Lower leg skin (tissue), 3 donors: ENCODE measurements around the gene GLRX3.

Experiments used
- POLR2A ChIP-seq, 2 donors: fragments of 450-650 bp; IDR thresholded peaks; one replicate each; pipeline ENCODE4 v1.6.1; 2016 to 2017; ENCODE audit warnings: antibody characterized with exemption in 2 of 2, mild to moderate bottlenecking in 1 of 2, moderate library complexity in 1 of 2
- TF ChIP-seq, protein P1 (sequence below), 3 donors: fragments of 450-650 bp; IDR thresholded peaks; one replicate each; pipeline ENCODE4 v1.5.1; 2016; ENCODE audit warnings: antibody characterized with exemption in 3 of 3, mild to moderate bottlenecking in 3 of 3, moderate library complexity in 2 of 3

DNA sequence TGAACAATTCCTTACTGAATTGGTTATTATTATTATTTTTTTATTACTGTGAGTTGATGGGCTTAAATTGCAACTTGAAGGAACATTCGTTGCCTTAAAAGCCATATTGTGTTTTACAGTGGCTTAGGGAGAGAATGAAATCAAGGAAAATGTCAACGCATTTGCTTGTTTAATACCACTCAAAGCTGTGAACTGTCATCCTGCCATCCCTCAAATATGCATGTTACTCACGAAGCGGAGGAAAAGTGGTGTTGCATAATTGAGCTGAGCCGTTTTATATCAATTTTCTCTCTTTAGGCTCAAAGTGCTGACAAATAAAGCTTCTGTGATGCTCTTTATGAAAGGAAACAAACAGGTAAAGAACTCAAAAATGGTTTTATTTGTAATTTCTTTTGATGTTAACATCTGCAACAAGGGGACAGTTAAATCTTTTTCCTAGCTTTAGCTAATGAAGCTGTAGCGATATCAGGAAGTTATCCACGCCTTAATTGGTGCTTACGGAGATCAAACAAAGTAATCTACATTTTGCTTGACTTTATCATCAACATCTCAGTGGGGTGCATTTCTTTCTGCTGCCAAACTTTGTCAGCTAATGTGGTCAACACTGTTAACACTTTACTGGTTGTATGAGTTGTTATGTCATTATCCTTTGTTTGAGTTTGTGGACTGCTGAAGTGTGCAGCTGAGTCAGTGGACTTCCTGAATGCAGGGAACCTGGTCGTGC lies 33.1 kb downstream of the GLRX3 start:
- TF ChIP-seq, protein P1, sequence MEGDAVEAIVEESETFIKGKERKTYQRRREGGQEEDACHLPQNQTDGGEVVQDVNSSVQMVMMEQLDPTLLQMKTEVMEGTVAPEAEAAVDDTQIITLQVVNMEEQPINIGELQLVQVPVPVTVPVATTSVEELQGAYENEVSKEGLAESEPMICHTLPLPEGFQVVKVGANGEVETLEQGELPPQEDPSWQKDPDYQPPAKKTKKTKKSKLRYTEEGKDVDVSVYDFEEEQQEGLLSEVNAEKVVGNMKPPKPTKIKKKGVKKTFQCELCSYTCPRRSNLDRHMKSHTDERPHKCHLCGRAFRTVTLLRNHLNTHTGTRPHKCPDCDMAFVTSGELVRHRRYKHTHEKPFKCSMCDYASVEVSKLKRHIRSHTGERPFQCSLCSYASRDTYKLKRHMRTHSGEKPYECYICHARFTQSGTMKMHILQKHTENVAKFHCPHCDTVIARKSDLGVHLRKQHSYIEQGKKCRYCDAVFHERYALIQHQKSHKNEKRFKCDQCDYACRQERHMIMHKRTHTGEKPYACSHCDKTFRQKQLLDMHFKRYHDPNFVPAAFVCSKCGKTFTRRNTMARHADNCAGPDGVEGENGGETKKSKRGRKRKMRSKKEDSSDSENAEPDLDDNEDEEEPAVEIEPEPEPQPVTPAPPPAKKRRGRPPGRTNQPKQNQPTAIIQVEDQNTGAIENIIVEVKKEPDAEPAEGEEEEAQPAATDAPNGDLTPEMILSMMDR (IDR thresholded peaks at IDR 0.05) = no peak
- no peak for TF ChIP-seq POLR2A (IDR thresholded peaks at IDR 0.05)
